ENCODE measurements around the gene C9orf50.

- TF ChIP-seq POLR2AphosphoS5 (IDR thresholded peaks at IDR 0.05; ENCODE audit: low read depth, low read length): no peak
- no peak for TF ChIP-seq PAX5 (IDR thresholded peaks at IDR 0.05; ENCODE audit: insufficient read depth, low read length, severe bottlenecking)
- no peak for TF ChIP-seq POU2F2 (IDR thresholded peaks at IDR 0.05; ENCODE audit: low read depth, low read length)
Observed at GRCh38 chr9:129567842-129568559, 52.9 kb downstream of the C9orf50 start.

All from GM12891 (cell line).